GM18511 (cell line): Measurements from ENCODE around the gene MAGED4B.
"Not testable (repeated sequence)": the region's sequence is repeated elsewhere in the genome, so short reads cannot be mapped to it uniquely, and the experiment has no call there.

Experiments used
- ATAC-seq: cut with Tn5 transposase; IDR thresholded peaks from one replicate; pipeline ENCODE4 v1.9.1; 2021; ENCODE audit warnings: mild to moderate bottlenecking, moderate library complexity; ENCODE audit not compliant: unreplicated experiment

Gene MAGED4B

GRCh38 chrX:52068666-52069640, at the start of gene MAGED4B:
Gene MAGED4B, minus strand, starts transcription at chrX:52069183. Its CDS starts 1,011 bp downstream, at chrX:52068172.
- ATAC-seq = not testable (repeated sequence)

- ATAC-seq = no peak
These were observed 49.3 kb upstream of the MAGED4B start for GRCh38 chrX:52118262-52118661.

- ATAC-seq = no peak
These were observed 13.6 kb upstream of the MAGED4B start for GRCh38 chrX:52082578-52082977.

GRCh38 chrX:52078131-52078530, 9.1 kb upstream of the MAGED4B start:
- no peak for ATAC-seq

- ATAC-seq = not testable (repeated sequence)
These were observed 26.7 kb downstream of the MAGED4B start for GRCh38 chrX:52042288-52042687.

GRCh38 chrX:52034211-52034610, 34.8 kb downstream of the MAGED4B start:
- no peak for ATAC-seq

GRCh38 chrX:52031371-52031770, 37.6 kb downstream of the MAGED4B start:
- no peak for ATAC-seq

- ATAC-seq = no peak
These were observed 53.2 kb downstream of the MAGED4B start for GRCh38 chrX:52015794-52016193.
